K562 (cell line): ENCODE results near the gene PPP4R3A. TPM values are rescaled to one million over a fixed set of nuclear protein-coding genes. Genes with fewer than 3 reads are reported as not detected.

ENCODE experiments used
- BRD9 ChIP-seq: fragments of 450-650 bp; IDR thresholded peaks from 2 replicates; pipeline ENCODE4 v1.6.1; 2018; ENCODE audit warnings: low read depth; ENCODE audit not compliant: partially characterized antibody
- FOXJ2 ChIP-seq: fragments of 200-800 bp; sonication (Bioruptor generic); IDR thresholded peaks from 2 replicates; pipeline ENCODE4 v1.6.1; 2016; ENCODE audit warnings: missing genetic modification characterization, missing compliant biosample characterization
- GTF3C2 ChIP-seq: IDR thresholded peaks from 3 replicates; pipeline ENCODE4 v1.6.1; 2011; ENCODE audit warnings: borderline replicate concordance, mild to moderate bottlenecking, moderate library complexity; ENCODE audit not compliant: insufficient read length; ENCODE audit errors: extremely low read depth
- KLF13 ChIP-seq: fragments of 450-650 bp; IDR thresholded peaks from 2 replicates; pipeline ENCODE4 v1.6.1; 2016; ENCODE audit warnings: missing genetic modification characterization, low read depth, mild to moderate bottlenecking, missing compliant biosample characterization, moderate library complexity, borderline replicate concordance
- MAFK ChIP-seq: IDR thresholded peaks from 2 replicates; pipeline ENCODE4 v1.6.1; 2011; ENCODE audit warnings: low read length, improper control_type of control experiment
- NCOA4 ChIP-seq: fragments of 450-650 bp; IDR thresholded peaks from 2 replicates; pipeline ENCODE4 v1.6.1; 2018; ENCODE audit warnings: mild to moderate bottlenecking; ENCODE audit not compliant: partially characterized antibody
- NELFE ChIP-seq: IDR thresholded peaks from 2 replicates; pipeline ENCODE4 v1.6.1; 2011; ENCODE audit warnings: mild to moderate bottlenecking; ENCODE audit not compliant: insufficient read depth, insufficient read length
- NFRKB ChIP-seq: fragments of 450-650 bp; IDR thresholded peaks from 2 replicates; pipeline ENCODE4 v1.6.1; 2016; ENCODE audit warnings: low read depth
- PREB ChIP-seq: sonication (generic); formaldehyde crosslinking; IDR thresholded peaks from 2 replicates; pipeline ENCODE4 v1.8.1; 2023; ENCODE audit warnings: mild to moderate bottlenecking, missing genetic modification reagents
- SOX6 ChIP-seq: fragments of 450-650 bp; IDR thresholded peaks from 2 replicates; pipeline ENCODE4 v1.6.1; 2014; ENCODE audit warnings: mild to moderate bottlenecking
- ZMIZ1 ChIP-seq, 2 experiments: fragments of 150-350 bp in 1 of 2; IDR thresholded peaks; 2 replicates each; pipeline ENCODE4 v1.6.1; 2012 to 2016; ENCODE audit warnings: low read depth in 2 of 2, low read length in 2 of 2, mild to moderate bottlenecking in 1 of 2, moderate library complexity in 1 of 2
- ZNF263 ChIP-seq: sonication (generic); formaldehyde crosslinking; IDR thresholded peaks from 2 replicates; pipeline ENCODE4 v1.8.0; 2022; ENCODE audit warnings: mild to moderate bottlenecking, missing genetic modification reagents, borderline replicate concordance
- ZSCAN29 ChIP-seq: fragments of 450-650 bp; IDR thresholded peaks from 2 replicates; pipeline ENCODE4 v1.6.1; 2017
- polyA plus RNA-seq, 8 experiments: library from polyadenylated mRNA; depleted of rRNA in 4 of 8; stranded (reverse) in 5 of 8; unstranded in 3 of 8; fragments of >200 nt; fragmentation: Nextera tagmentation in 2 of 8; fragmentation: Illumina TruSeq in 1 of 8; extraction: Ambion mirVana in 2 of 8; extraction: Trizol in 1 of 8; gene quantifications; 2 replicates each; pipeline versions ENCODE4 v1.2.1 to v1.2.3, GENCODE V29; 2011 to 2014; ENCODE audit warnings: inconsistent platforms in 1 of 8, missing spikeins in 1 of 8
- total RNA-seq, 7 experiments: library from RNA; depleted of rRNA in 6 of 7; stranded (reverse); fragments of >200 nt in 6 of 7; fragmentation: Illumina TruSeq in 2 of 7; extraction: Trizol in 2 of 7; gene quantifications; 2 replicates each; pipeline versions ENCODE4 v1.2.1 to v1.2.3, GENCODE V29; 2011 to 2021; ENCODE audit warnings: low replicate concordance in 1 of 7
- TF ChIP-seq, protein P1 (sequence below): fragments of 250-450 bp; sonication (Bioruptor Pico); IDR thresholded peaks from 2 replicates; pipeline ENCODE4 v1.5.0; 2020; ENCODE audit warnings: mild to moderate bottlenecking, borderline replicate concordance
- TF ChIP-seq, protein P2 (sequence below): conservative IDR thresholded peaks from 2 replicates; pipeline ENCODE4 v1.6.1; 2011; ENCODE audit warnings: low read depth, mild to moderate bottlenecking, low read length; ENCODE audit not compliant: control insufficient read depth

The PPP4R3A gene
- total and polyA plus RNA-seq, 9 of the 15 experiments (the other 6 are each of a cell fraction or from before 2014, with no cell fraction given), result 9.5 to 54.9 (median 44.9) TPM

GRCh38 chr14:91413547-91414474 is 96.3 kb downstream of the PPP4R3A start (continued):
- TF ChIP-seq, protein P1, sequence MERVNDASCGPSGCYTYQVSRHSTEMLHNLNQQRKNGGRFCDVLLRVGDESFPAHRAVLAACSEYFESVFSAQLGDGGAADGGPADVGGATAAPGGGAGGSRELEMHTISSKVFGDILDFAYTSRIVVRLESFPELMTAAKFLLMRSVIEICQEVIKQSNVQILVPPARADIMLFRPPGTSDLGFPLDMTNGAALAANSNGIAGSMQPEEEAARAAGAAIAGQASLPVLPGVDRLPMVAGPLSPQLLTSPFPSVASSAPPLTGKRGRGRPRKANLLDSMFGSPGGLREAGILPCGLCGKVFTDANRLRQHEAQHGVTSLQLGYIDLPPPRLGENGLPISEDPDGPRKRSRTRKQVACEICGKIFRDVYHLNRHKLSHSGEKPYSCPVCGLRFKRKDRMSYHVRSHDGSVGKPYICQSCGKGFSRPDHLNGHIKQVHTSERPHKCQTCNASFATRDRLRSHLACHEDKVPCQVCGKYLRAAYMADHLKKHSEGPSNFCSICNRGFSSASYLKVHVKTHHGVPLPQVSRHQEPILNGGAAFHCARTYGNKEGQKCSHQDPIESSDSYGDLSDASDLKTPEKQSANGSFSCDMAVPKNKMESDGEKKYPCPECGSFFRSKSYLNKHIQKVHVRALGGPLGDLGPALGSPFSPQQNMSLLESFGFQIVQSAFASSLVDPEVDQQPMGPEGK (CRISPR knock-in tag), result no peak
- TF ChIP-seq MAFK, result no peak
- TF ChIP-seq NCOA4, result no peak
- no peak for TF ChIP-seq NELFE
- TF ChIP-seq NFRKB, result no peak
- no peak for TF ChIP-seq ZSCAN29
- TF ChIP-seq SOX6, result 0 out of 2 replicates have a peak, but pooled peaks have one; percentile 13
- TF ChIP-seq, protein P2, sequence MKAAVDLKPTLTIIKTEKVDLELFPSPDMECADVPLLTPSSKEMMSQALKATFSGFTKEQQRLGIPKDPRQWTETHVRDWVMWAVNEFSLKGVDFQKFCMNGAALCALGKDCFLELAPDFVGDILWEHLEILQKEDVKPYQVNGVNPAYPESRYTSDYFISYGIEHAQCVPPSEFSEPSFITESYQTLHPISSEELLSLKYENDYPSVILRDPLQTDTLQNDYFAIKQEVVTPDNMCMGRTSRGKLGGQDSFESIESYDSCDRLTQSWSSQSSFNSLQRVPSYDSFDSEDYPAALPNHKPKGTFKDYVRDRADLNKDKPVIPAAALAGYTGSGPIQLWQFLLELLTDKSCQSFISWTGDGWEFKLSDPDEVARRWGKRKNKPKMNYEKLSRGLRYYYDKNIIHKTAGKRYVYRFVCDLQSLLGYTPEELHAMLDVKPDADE, result no peak
- no peak for TF ChIP-seq ZNF263 (CRISPR knock-in tag)
- no peak for TF ChIP-seq KLF13
- no peak for TF ChIP-seq ZMIZ1 (IDR thresholded peaks at IDR 0.05; ENCODE audit: low read depth in 2 of 2, low read length in 2 of 2)
- no peak for TF ChIP-seq BRD9
- TF ChIP-seq PREB (CRISPR knock-in tag), result no peak
- no peak for TF ChIP-seq FOXJ2 (tag)
- TF ChIP-seq GTF3C2, result no peak
